Neural cell (in vitro differentiated cells): ENCODE measurements around the gene GPR15LG. TPM values are rescaled to one million over a fixed set of nuclear protein-coding genes. Genes with fewer than 3 reads are reported as not detected.

Experiments used
- H2AFZ ChIP-seq: fragments of 200-600, 300-800 bp; sonication (generic), shearing (Covaris generic); 2 replicates; pipeline ENCODE4 v1.6.0; 2014; ENCODE audit warnings: low read depth, mild to moderate bottlenecking, antibody characterized with exemption, low read length, moderate library complexity
- H3F3A ChIP-seq: fragments of 200-600 bp; shearing (Covaris generic); 2 replicates; pipeline ENCODE4 v1.6.1; 2016; ENCODE audit warnings: mild to moderate bottlenecking, moderate library complexity, mixed read lengths, antibody characterized with exemption, low read length; ENCODE audit not compliant: insufficient read depth, poor library complexity, severe bottlenecking
- H3K27ac ChIP-seq: fragments of 200-600, 300-800 bp; sonication (generic), shearing (Covaris generic); 2 replicates; pipeline ENCODE4 v1.5.1; 2014; ENCODE audit warnings: mild to moderate bottlenecking, low read length, moderate library complexity
- H3K27me3 ChIP-seq: fragments of 300-800, 200-600 bp; sonication (generic), shearing (Covaris generic); 2 replicates; pipeline ENCODE4 v1.6.0; 2014; ENCODE audit warnings: mild to moderate bottlenecking, low read depth, low read length, moderate library complexity; ENCODE audit not compliant: insufficient read depth
- H3K36me3 ChIP-seq: fragments of 300-800, 200-600 bp; sonication (generic), shearing (Covaris generic); 2 replicates; pipeline ENCODE4 v1.5.1; 2014; ENCODE audit warnings: mild to moderate bottlenecking, antibody characterized with exemption, low read length, moderate library complexity; ENCODE audit not compliant: insufficient read depth
- H3K4me2 ChIP-seq: fragments of 300-800, 200-600 bp; sonication (generic), shearing (Covaris generic); 2 replicates; pipeline ENCODE4 v1.6.0; 2014; ENCODE audit warnings: mild to moderate bottlenecking, low read length
- H3K4me3 ChIP-seq: fragments of 300-800, 200-600 bp; sonication (generic), shearing (Covaris generic); 2 replicates; pipeline ENCODE4 v1.5.1; 2014; ENCODE audit warnings: mild to moderate bottlenecking, low read length, moderate library complexity
- H3K79me2 ChIP-seq: fragments of 200-600 bp; shearing (Covaris generic); replicated peaks from 2 replicates; pipeline ENCODE4 v1.6.0; 2014; ENCODE audit warnings: mild to moderate bottlenecking, low read length, moderate library complexity; ENCODE audit not compliant: insufficient read depth
- H3K9ac ChIP-seq: fragments of 300-800, 200-600 bp; sonication (generic), shearing (Covaris generic); 2 replicates; pipeline ENCODE4 v1.6.1; 2016; ENCODE audit warnings: mild to moderate bottlenecking, low read length, mixed read lengths
- H3K9me2 ChIP-seq: fragments of 200-600 bp; shearing (Covaris generic); 2 replicates; pipeline ENCODE4 v1.6.1; 2016; ENCODE audit warnings: mild to moderate bottlenecking, low read length, mixed read lengths; ENCODE audit not compliant: insufficient read depth
- H3K9me3 ChIP-seq: fragments of 200-600, 300-800 bp; sonication (generic), shearing (Covaris generic); 2 replicates; pipeline ENCODE4 v1.6.1; 2016; ENCODE audit warnings: mild to moderate bottlenecking, mixed run types, low read length, moderate library complexity, mixed read lengths
- H4K20me1 ChIP-seq: fragments of 200-600 bp; shearing (Covaris generic); 2 replicates; pipeline ENCODE4 v1.6.1; 2016; ENCODE audit warnings: mild to moderate bottlenecking, mixed run types; ENCODE audit not compliant: insufficient read depth
- EP300 ChIP-seq: fragments of 450-650 bp; conservative IDR thresholded peaks from 2 replicates; pipeline ENCODE4 v1.6.1; 2014; ENCODE audit warnings: antibody characterized with exemption, mild to moderate bottlenecking, moderate library complexity; ENCODE audit not compliant: poor library complexity, severe bottlenecking
- EZH2 ChIP-seq: fragments of 200-600, 300-800 bp; shearing (Covaris generic), sonication (generic); IDR thresholded peaks from 2 replicates; pipeline ENCODE4 v1.6.1; 2014; ENCODE audit warnings: antibody characterized with exemption, low read length, borderline replicate concordance, mild to moderate bottlenecking; ENCODE audit not compliant: insufficient read depth, poor library complexity, severe bottlenecking
- MXI1 ChIP-seq: fragments of 450-650 bp; conservative IDR thresholded peaks from 2 replicates; pipeline ENCODE4 v1.6.1; 2014; ENCODE audit warnings: antibody characterized with exemption, mild to moderate bottlenecking; ENCODE audit not compliant: poor library complexity, severe bottlenecking
- POLR2AphosphoS5 ChIP-seq: IDR thresholded peaks from 2 replicates; pipeline ENCODE4 v1.6.1; 2012
- RAD21 ChIP-seq: fragments of 450-650 bp; conservative IDR thresholded peaks from 2 replicates; pipeline ENCODE4 v1.6.1; 2014; ENCODE audit warnings: antibody characterized with exemption, mild to moderate bottlenecking, moderate library complexity
- SMC3 ChIP-seq: fragments of 450-650 bp; conservative IDR thresholded peaks from 2 replicates; pipeline ENCODE4 v1.6.1; 2014; ENCODE audit warnings: antibody characterized with exemption, mild to moderate bottlenecking, moderate library complexity; ENCODE audit not compliant: poor library complexity
- TAF1 ChIP-seq: IDR thresholded peaks from 2 replicates; pipeline ENCODE4 v1.6.1; 2012; ENCODE audit warnings: low read depth
- polyA plus RNA-seq: library from polyadenylated mRNA; depleted of rRNA; stranded (reverse); fragments of >200 nt; gene quantifications from 2 replicates; pipeline ENCODE4 v1.2.3, GENCODE V29; 2014
- TF ChIP-seq, protein P1 (sequence below): fragments of 450-650 bp; IDR thresholded peaks from 2 replicates; pipeline ENCODE4 v1.5.1; 2014; ENCODE audit warnings: antibody characterized with exemption, mild to moderate bottlenecking, moderate library complexity; ENCODE audit not compliant: poor library complexity, severe bottlenecking
- TF ChIP-seq, protein P2 (sequence below): IDR thresholded peaks from 2 replicates; pipeline ENCODE4 v1.6.1; 2012; ENCODE audit warnings: borderline replicate concordance

GPR15LG gene
- polyA plus RNA-seq, 1 donor from 2014 or later = not detected

DNA sequence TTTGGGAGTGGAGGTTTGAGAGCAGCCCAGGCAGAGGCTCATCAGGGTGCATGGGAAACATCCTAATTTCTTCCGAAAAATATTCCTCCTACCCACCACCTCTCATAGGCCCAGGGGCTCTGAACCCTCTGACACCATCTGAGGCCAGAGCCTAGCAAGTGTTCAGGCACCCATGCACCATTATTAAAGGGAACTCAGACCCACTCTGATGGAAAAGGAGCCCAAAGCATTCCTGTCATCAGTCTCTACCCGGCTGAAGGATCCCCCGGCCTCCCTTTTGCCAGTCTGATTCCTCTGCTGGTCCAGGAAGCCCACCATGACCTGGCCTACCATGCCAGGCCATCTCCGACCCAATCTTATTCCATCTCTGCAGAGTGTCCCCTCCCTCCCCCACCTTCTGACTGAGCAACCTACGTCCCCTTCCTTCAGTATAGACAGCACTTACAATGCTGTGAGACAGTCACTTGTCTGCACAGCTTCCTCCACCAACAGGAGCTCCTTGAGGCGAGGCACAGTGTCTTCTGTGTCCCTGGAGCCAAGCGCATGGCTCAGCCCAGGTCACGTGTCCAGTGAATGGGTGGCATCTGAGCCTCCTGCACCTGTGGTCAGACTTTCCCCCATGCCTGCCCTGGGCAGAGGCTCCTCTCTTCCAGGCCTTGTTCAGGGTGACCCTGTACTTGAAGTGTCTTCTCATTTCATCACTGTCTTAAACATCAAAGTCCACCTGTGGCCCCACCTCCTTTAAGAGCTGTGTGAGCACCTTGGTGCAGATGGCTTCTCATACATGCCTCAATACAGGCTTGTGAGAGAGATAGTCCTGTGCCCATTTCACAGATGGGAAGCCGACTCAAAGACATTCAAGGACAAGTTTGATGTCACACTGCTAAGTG is 889 bp upstream of the GPR15LG start:
- Histone ChIP-seq H3K9me3 (no peaks in the 10 kb centered on the region), H3K27ac (no peak overlapping the region), H2AFZ (no peak overlapping the region), H3K27me3 (no peaks in the 10 kb centered on the region), H3F3A (no peaks in the 10 kb centered on the region), H3K9ac (no peak overlapping the region), H4K20me1 (no peaks in the 10 kb centered on the region), H3K36me3 (no peaks in the 10 kb centered on the region), H3K4me2 (no peak overlapping the region), H3K9me2 (no peaks in the 10 kb centered on the region), H3K4me3 (no peak overlapping the region), H3K79me2 (no peaks in the 10 kb centered on the region)
- TF ChIP-seq, protein P1, sequence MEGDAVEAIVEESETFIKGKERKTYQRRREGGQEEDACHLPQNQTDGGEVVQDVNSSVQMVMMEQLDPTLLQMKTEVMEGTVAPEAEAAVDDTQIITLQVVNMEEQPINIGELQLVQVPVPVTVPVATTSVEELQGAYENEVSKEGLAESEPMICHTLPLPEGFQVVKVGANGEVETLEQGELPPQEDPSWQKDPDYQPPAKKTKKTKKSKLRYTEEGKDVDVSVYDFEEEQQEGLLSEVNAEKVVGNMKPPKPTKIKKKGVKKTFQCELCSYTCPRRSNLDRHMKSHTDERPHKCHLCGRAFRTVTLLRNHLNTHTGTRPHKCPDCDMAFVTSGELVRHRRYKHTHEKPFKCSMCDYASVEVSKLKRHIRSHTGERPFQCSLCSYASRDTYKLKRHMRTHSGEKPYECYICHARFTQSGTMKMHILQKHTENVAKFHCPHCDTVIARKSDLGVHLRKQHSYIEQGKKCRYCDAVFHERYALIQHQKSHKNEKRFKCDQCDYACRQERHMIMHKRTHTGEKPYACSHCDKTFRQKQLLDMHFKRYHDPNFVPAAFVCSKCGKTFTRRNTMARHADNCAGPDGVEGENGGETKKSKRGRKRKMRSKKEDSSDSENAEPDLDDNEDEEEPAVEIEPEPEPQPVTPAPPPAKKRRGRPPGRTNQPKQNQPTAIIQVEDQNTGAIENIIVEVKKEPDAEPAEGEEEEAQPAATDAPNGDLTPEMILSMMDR = no peak
- TF ChIP-seq POLR2AphosphoS5 (no peak), MXI1 (no peak), EP300 (no peak), TAF1 (no peak), EZH2 (no peak), SMC3 (no peak), RAD21 (no peak)
- TF ChIP-seq, protein P2, sequence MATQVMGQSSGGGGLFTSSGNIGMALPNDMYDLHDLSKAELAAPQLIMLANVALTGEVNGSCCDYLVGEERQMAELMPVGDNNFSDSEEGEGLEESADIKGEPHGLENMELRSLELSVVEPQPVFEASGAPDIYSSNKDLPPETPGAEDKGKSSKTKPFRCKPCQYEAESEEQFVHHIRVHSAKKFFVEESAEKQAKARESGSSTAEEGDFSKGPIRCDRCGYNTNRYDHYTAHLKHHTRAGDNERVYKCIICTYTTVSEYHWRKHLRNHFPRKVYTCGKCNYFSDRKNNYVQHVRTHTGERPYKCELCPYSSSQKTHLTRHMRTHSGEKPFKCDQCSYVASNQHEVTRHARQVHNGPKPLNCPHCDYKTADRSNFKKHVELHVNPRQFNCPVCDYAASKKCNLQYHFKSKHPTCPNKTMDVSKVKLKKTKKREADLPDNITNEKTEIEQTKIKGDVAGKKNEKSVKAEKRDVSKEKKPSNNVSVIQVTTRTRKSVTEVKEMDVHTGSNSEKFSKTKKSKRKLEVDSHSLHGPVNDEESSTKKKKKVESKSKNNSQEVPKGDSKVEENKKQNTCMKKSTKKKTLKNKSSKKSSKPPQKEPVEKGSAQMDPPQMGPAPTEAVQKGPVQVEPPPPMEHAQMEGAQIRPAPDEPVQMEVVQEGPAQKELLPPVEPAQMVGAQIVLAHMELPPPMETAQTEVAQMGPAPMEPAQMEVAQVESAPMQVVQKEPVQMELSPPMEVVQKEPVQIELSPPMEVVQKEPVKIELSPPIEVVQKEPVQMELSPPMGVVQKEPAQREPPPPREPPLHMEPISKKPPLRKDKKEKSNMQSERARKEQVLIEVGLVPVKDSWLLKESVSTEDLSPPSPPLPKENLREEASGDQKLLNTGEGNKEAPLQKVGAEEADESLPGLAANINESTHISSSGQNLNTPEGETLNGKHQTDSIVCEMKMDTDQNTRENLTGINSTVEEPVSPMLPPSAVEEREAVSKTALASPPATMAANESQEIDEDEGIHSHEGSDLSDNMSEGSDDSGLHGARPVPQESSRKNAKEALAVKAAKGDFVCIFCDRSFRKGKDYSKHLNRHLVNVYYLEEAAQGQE = no peak

DNA sequence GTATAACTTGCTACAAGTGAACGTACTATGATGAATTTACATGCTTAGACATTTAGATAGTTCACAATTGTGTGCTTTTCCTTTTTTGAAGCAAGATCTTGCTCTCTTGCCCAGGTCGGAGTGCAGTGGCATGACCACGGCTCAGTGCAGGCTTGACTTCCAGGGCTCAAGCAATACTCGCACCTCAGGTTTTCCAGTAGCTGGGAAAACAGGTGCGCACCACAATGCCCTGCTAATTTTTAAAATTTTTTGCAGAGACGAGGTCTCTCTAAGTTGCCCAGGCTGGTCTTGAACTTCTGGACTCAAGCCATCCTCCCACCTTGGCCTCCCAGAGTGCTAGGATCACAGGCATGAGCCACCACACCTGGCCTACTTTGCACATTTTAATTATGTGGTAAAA is 1.8 kb downstream of the GPR15LG start:
- H3K4me2 ChIP-seq = no peak overlapping the region
- H3K27ac ChIP-seq = no peak overlapping the region
- no peaks in the 10 kb centered on the region for H3K9me2 ChIP-seq
- H3K36me3 ChIP-seq = no peaks in the 10 kb centered on the region
- H3F3A ChIP-seq = no peaks in the 10 kb centered on the region
- H3K79me2 ChIP-seq = no peaks in the 10 kb centered on the region
- TF ChIP-seq, protein P2 = no peak
- no peak for TF ChIP-seq EZH2
- TF ChIP-seq EP300 = no peak
- no peak for TF ChIP-seq TAF1
- no peak for TF ChIP-seq RAD21
- no peak for TF ChIP-seq MXI1
- TF ChIP-seq POLR2AphosphoS5 = no peak
- TF ChIP-seq SMC3 = no peak
- TF ChIP-seq, protein P1 = no peak
- H3K9ac ChIP-seq = no peak overlapping the region
- no peaks in the 10 kb centered on the region for H3K27me3 ChIP-seq
- no peak overlapping the region for H3K4me3 ChIP-seq
- no peaks in the 10 kb centered on the region for H4K20me1 ChIP-seq
- H3K9me3 ChIP-seq = no peaks in the 10 kb centered on the region
- no peak overlapping the region for H2AFZ ChIP-seq
